Anterior cingulate cortex (tissue), 58 donors: ENCODE data around the gene UBE2D1.
A peak's percentile ranks its signal among the peaks of the same experiment; 100 is the strongest.
"Not testable (repeated sequence)": the region's sequence is repeated elsewhere in the genome, so short reads cannot be mapped to it uniquely, and the experiment has no call there.

Source experiments
- DNase-seq, 58 donors: peaks; one replicate each; lab custom pipeline; 2025; lab: John Stamatoyannopoulos, UW

UBE2D1 gene

GRCh38 chr10:58372607-58373441 lies 38.0 kb downstream of the UBE2D1 start:
- DNase-seq = no peak

DNA sequence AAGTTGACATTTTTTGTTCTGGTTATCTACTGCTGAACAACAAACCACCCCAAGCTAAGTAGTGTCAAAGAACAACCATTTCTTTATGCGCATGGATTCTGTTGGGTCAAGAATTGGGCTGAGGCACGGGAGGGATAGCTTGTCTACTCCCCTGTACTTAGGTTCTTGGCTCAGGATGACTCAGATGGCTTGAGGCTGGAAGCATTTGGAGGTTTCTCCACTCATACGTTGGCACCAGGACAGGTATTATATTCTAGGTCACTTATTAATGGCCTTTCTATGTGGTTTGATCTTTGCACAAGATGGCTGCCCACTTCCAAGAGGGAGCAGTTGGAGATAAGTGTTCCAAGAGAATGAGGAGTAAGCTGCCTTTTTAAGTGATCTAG lies 38.6 kb downstream of the UBE2D1 start:
- DNase-seq = no peak

DNA sequence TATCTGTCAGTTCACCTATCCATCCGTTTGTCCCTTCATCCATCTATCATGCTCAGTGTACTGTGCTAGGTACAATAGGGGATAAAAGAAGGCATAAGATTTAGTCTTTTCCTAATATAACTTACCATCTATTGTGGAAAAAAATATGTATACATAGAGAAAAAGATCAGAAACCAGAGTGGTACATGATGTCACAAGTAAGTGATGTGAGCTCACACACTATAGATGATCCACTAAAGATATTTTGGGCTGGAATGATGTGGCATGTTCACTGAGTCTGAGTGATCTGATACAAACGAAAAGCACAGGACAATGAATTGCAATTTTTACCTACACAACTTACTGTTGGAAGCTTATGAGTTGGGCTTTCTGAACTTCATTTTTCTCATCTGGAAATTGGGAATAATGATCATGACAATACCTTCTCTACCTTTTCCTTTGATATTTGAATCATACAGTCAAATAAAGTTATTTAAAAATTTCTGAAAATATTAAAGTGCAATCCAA lies 47.7 kb downstream of the UBE2D1 start:
- DNase-seq = no peak

GRCh38 chr10:58384095-58384494 lies 49.3 kb downstream of the UBE2D1 start:
- no peak for DNase-seq

- peak in 2 of 58 donors; percentile 34 to 52 for DNase-seq
These were observed 49.8 kb downstream of the UBE2D1 start for GRCh38 chr10:58384544-58384998.

DNA sequence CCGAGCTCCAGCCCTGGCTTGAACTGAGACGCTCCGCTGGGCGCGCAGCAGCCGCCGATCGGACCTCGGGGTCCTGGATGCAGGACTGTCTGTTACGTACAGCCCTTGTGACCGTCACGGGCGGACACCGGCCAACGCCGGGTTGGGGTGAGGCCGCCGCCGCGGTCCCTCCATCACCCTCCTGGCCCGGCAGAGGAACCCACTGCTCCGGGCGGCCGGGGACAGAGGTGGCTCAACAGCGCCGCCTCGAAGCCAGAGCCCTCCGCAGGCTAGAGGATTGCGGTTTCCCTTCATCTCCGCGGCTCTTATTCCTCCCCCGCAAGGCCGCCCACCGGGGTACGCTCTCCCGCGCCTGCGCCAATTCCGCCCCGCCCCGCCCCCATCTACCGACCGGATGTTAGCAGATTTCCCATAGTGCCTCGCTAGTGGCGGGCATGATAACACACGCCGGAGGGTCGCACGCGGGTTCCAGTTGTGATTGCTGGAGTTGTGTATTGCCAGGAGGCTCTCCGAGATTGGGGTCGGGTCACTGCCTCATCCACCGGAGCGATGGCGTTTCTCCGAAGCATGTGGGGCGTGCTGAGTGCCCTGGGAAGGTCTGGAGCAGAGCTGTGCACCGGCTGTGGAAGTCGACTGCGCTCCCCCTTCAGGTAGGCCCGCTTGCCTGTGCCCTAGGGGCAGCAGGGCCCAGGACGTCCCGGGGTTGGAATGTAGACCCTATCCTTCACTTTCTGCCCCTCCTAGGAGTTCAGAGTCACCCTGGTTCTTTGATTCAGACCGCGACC lies 50.4 kb downstream of the UBE2D1 start, which contains the start of gene TFAM:
TFAM (plus strand) TSS at position 412 of the 785 bp plus-strand sequence; CDS start at position 550, 138 bp downstream.
- peak; percentile 71 to 96 (median 92) for DNase-seq

DNA sequence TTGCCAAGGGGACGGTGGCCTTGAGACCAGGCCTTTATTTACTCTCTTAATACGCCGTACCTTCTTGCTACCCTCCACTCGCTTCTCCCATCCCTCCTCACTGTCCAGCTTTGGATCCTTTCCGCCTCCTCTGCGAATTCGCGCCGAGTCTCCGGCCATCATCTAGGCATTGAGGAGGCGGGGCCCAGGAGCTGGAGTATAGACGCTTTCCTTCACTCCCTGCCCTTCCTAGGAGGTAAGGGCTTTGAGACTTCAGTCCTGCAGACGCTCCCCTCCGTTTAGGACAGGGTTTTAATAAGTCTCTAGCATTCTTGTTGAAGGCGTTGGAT lies 50.9 kb downstream of the UBE2D1 start:
- DNase-seq = peak in 14 of 58 donors; percentile 3 to 55 (median 30)

DNA sequence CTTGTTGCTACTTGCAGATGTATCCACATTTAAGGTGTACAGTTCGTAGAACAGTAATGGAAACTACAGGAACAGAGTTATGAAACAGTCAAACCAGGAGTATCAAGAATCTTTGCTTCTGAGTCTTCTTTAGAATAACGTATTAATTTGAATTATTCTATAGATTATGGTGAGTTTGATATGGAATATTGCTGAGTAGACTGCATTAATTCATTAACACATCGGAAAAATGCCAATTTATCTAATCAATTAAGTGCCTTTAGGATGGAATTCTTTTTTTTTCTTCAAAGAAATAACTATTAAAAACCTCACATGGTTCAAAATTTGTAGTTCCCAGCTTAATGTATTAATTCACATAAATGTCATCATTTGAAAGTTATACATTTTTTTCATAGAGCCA lies 54.2 kb downstream of the UBE2D1 start:
- no peak for DNase-seq

DNA sequence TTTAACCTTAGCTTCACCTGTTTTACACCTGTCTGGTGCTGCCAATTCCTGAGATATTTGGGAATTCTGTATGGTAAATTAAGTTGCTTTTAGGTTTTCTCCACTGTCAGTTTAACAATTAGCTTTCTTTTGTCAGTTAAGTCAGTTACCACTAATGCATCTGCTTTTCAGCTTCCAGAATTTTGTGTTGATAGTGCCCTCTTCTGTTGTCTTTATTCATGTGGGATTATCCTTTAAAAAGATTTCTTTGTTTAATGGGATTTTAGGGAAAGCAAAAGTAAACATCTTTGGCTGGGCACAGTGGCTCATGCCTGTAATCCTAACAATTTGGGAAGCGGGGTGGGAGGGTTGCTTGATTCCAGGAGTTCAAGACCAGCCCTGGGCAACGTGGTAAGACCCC lies 58.5 kb downstream of the UBE2D1 start:
- DNase-seq = peak in 1 of 58 donors; percentile 5

DNA sequence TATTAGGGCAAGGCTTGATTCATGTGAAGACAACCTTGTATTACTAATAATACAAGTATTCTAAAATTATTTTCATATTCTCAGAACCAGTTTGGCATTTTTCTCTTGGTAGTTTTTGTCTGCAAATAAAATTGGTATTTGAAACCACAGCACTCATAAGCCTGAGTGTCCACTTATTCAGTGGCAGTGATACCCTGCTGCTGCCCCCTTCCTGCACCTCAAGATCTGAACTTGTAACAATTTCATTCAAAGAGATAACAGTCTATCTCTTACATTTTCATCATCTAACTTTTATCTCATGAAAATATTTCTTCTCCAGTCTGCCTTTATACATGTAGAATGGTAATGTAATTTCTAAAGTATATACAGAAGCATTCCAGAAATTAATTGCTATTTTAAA lies 59.7 kb downstream of the UBE2D1 start:
- DNase-seq = no peak

DNA sequence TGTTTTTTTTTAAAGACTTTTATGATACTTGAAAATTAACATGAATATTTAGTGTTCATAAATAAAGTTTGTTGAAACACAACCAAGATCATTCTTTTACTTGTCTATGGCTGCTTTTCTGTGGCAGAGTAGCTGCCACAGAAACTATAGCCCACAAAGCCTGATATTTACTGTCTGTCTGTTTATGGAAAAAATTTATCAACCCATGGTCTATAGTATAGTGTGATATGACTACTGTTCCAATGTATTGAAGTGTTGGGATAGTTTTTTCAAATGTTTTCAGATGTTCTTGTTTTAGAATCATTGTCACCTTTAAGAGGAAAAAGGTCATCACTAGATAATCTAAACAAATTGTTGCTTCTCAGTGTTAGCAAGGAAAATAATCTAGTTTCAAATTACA lies 61.3 kb downstream of the UBE2D1 start:
- no peak for DNase-seq

GRCh38 chr10:58397830-58398229 lies 63.0 kb downstream of the UBE2D1 start:
- DNase-seq = no peak

GRCh38 chr10:58399410-58399809 lies 64.6 kb downstream of the UBE2D1 start:
- no peak for DNase-seq

- DNase-seq = no peak
These were observed 65.8 kb downstream of the UBE2D1 start for GRCh38 chr10:58400609-58401008.

GRCh38 chr10:58404001-58404400 lies 69.2 kb downstream of the UBE2D1 start:
- DNase-seq = no peak

GRCh38 chr10:58409956-58410610 lies 75.3 kb downstream of the UBE2D1 start:
- DNase-seq = no peak

DNA sequence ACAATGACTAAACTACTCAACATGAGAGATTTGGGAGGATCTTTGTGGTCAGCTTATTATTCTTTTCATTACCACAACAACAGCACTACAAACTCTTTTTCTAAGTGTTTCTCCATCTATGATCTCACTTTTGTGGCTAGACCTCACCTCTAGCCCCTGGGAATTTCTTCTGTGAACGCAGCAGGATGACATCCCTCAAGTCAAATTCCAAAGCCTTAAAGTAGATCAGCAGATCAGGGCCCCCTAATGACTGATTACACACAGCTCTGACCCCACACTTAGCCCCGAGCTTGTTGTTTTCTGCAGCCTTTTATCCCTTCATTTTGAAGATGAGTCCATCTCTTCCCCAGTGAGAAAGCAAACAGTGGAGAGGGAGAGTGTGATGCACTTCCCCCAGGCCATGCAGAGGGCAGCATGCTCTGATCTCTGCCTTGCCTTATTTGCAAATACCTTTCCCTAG lies 77.7 kb downstream of the UBE2D1 start:
- no peak for DNase-seq

DNA sequence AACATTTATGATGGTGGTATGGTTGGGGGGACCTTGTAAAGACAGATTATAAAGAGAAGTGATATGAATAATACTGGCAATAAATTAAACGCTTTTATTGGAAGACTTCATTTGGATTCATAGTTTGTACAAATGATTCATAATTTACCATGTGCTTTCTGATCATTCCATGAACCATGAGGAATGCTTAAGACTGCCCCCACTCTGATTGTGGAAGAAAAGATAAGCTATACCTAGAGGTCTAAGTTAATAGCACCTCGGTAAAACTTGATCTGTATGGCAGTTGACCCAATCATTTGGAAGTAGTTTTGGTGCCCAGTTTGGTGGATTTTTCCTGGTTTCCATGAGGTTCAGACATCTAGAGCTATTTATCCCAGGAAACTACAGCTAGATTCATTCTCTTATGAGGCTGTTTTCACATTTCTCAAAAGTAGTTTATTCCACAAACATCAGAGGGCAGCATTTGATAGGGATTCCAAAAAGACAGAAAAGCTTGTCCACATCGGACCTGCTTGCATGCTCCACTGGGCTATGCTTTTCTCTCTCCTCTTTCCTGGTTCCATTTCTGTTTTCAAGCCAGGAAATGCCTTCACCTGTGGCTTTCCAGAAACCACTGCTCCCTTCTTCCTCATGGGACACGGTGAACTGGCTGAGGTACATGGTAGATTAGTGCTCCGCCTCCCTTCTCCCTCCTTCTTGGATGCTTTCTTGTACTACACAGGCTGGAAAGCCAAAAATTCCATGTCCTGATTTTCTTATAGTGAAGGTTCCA lies 79.7 kb downstream of the UBE2D1 start:
- peak in 4 of 58 donors; percentile 1 to 44 (median 20) for DNase-seq

DNA sequence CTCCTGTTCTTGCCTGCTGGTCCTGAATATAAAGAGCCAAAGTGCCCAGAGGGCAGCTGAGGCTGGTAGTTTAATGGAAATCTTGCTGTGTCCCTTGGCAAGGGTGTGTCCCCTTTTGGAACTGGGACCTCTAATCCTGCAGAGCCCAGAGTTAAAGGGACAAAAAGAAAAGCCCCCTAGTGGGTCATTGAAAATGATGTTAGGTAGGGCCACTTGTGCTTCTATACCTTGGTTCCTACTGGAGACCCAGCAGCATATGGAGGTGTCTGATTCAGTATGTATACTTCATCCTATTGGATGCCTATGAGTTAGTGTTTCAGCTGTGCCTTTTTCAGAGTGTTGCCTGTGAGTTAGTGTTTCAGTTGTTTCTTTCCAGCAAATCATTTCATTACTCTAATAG lies 81.0 kb downstream of the UBE2D1 start:
- no peak for DNase-seq

DNA sequence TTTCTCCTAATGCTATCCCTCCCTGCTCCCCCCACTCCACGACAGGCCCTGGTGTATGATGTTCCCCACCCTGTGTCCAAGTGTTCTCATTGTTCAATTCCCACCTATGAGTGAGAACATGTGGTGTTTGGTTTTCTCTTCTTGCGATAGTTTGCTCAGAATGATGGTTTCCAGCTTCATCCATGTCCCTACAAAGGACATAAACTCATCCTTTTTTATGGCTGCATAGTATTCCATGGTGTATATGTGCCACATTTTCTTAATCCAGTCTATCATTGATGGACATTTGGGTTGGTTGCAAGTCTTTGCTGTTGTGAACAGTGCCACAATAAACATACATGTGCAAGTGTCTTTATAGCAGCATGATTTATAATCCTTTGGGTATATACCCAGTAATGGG lies 83.1 kb downstream of the UBE2D1 start:
- not testable (repeated sequence) for DNase-seq
